Vagina (tissue), 2 donors: ENCODE results near the gene FSTL3. TPM values are rescaled to one million over a fixed set of nuclear protein-coding genes. Genes with fewer than 3 reads are reported as not detected.

Experiments used
- DNase-seq, 2 donors: peaks; one replicate each; pipeline ENCODE4 v3.0.0-alpha.2; 2017; ENCODE audit errors: extremely low spot score in 2 of 2
- H3K27ac ChIP-seq: fragments of 200-600 bp; sonication (generic); one replicate; pipeline ENCODE4 v1.5.1; 2019
- H3K27me3 ChIP-seq: fragments of 200-600 bp; sonication (generic); one replicate; pipeline ENCODE4 v1.5.1; 2019
- H3K36me3 ChIP-seq, 2 donors: fragments of 200-600 bp; sonication (generic); one replicate each; pipeline ENCODE4 v1.5.1; 2017 to 2019
- H3K4me1 ChIP-seq: fragments of 200-600 bp; sonication (generic); one replicate; pipeline ENCODE4 v1.5.1; 2019
- H3K4me3 ChIP-seq, 2 donors: fragments of 200-600 bp; sonication (generic); 1 replicate in 1 of 2; 2 replicates in 1 of 2; pipeline ENCODE4 v1.5.1; 2016 to 2019
- H3K9me3 ChIP-seq: fragments of 200-600 bp; sonication (generic); one replicate; pipeline ENCODE4 v1.5.1; 2019
- CTCF ChIP-seq, 3 experiments: fragments of 450-650 bp in 2 of 3; fragments of 200-600 bp in 1 of 3; sonication (generic) in 1 of 3; IDR thresholded peaks; one replicate each; pipeline ENCODE4 v1.5.1; 2017 to 2019; ENCODE audit warnings: antibody characterized with exemption in 3 of 3, mild to moderate bottlenecking in 2 of 3, moderate library complexity in 2 of 3
- POLR2A ChIP-seq, 2 donors: fragments of 450-650 bp; IDR thresholded peaks; one replicate each; pipeline ENCODE4 v1.6.1; 2017; ENCODE audit warnings: antibody characterized with exemption in 2 of 2, mild to moderate bottlenecking in 2 of 2, moderate library complexity in 2 of 2
- POLR2AphosphoS5 ChIP-seq, 2 donors: sonication (generic); formaldehyde crosslinking; IDR thresholded peaks; one replicate each; pipeline ENCODE4 v1.9.0; 2017; ENCODE audit warnings: antibody characterized with exemption in 2 of 2, mild to moderate bottlenecking in 2 of 2, low read depth in 1 of 2; ENCODE audit not compliant: insufficient read depth in 1 of 2
- intact Hi-C: fragments of 100-400 bp; cut with DNase I; formaldehyde crosslinking; loops from one replicate; pipeline ENCODE4 v1.15.1; 2023
- total RNA-seq: library from RNA; depleted of rRNA; stranded (reverse); fragments of >200 nt; gene quantifications from one replicate; pipeline ENCODE4 v1.2.3, GENCODE V29; 2016

FSTL3 gene
- total RNA-seq, 1 donor from 2014 or later: 129 TPM

- H3K36me3 ChIP-seq: no peaks in the 10 kb centered on the region
- DNase-seq: no peak
- no peaks in the 10 kb centered on the region for H3K27me3 ChIP-seq
- H3K27ac ChIP-seq: no peak overlapping the region
- intact Hi-C loops: no loop called here
- no peaks in the 10 kb centered on the region for H3K9me3 ChIP-seq
- no peak overlapping the region for H3K4me3 ChIP-seq
- TF ChIP-seq CTCF (IDR thresholded peaks at IDR 0.05): no peak
- no peaks in the 10 kb centered on the region for H3K4me1 ChIP-seq
Measured at GRCh38 chr19:687569-688166, 11.5 kb downstream of the FSTL3 start.

GRCh38 chr19:688214-688613 is 12.0 kb downstream of the FSTL3 start:
- H3K27ac ChIP-seq: no peak overlapping the region
- H3K36me3 ChIP-seq: no peaks in the 10 kb centered on the region
- H3K27me3 ChIP-seq: no peaks in the 10 kb centered on the region
- H3K4me3 ChIP-seq: no peak overlapping the region
- no peaks in the 10 kb centered on the region for H3K9me3 ChIP-seq
- no peak for DNase-seq
- no peak for TF ChIP-seq POLR2AphosphoS5 (IDR thresholded peaks at IDR 0.05; ENCODE audit: insufficient read depth in 1 of 2, low read depth in 1 of 2)
- TF ChIP-seq CTCF (IDR thresholded peaks at IDR 0.05): no peak
- no peak for TF ChIP-seq POLR2A (IDR thresholded peaks at IDR 0.05)
- H3K4me1 ChIP-seq: no peaks in the 10 kb centered on the region
- intact Hi-C loops: no loop called here

- intact Hi-C loops: no loop called here
- no peak for DNase-seq
- H3K9me3 ChIP-seq: no peaks in the 10 kb centered on the region
- H3K27me3 ChIP-seq: no peaks in the 10 kb centered on the region
- TF ChIP-seq POLR2A (IDR thresholded peaks at IDR 0.05): no peak
- H3K4me1 ChIP-seq: no peaks in the 10 kb centered on the region
- H3K4me3 ChIP-seq: no peak overlapping the region
- no peak overlapping the region for H3K27ac ChIP-seq
- H3K36me3 ChIP-seq: no peaks in the 10 kb centered on the region
Measured at GRCh38 chr19:688992-689391, 12.8 kb downstream of the FSTL3 start.

- Histone ChIP-seq H3K27ac (no peak overlapping the region), H3K4me1 (no peaks in the 10 kb centered on the region), H3K9me3 (no peaks in the 10 kb centered on the region), H3K36me3 (no peaks in the 10 kb centered on the region), H3K4me3 (no peak overlapping the region), H3K27me3 (no peaks in the 10 kb centered on the region)
- no peak for DNase-seq
- no peak for TF ChIP-seq POLR2AphosphoS5 (IDR thresholded peaks at IDR 0.05; ENCODE audit: insufficient read depth in 1 of 2, low read depth in 1 of 2)
- no peak for TF ChIP-seq CTCF (IDR thresholded peaks at IDR 0.05)
- intact Hi-C loops: no loop called here
Measured at GRCh38 chr19:690203-690602, 14.0 kb downstream of the FSTL3 start.

GRCh38 chr19:694481-695351 is 18.5 kb downstream of the FSTL3 start:
- Histone ChIP-seq H3K36me3 (no peaks in the 10 kb centered on the region), H3K27me3 (no peaks in the 10 kb centered on the region), H3K27ac (no peak overlapping the region), H3K4me3 (no peak overlapping the region), H3K9me3 (no peaks in the 10 kb centered on the region), H3K4me1 (no peaks in the 10 kb centered on the region)
- TF ChIP-seq CTCF (IDR thresholded peaks at IDR 0.05) (no peak), POLR2AphosphoS5 (IDR thresholded peaks at IDR 0.05; ENCODE audit: insufficient read depth in 1 of 2, low read depth in 1 of 2) (no peak), POLR2A (IDR thresholded peaks at IDR 0.05) (no peak)
- intact Hi-C loops: no loop called here
- DNase-seq: no peak
